Hepatocyte (in vitro differentiated cells): ENCODE data around the gene VPS25.

ENCODE experiments used
- CTCF ChIP-seq: fragments of 200-600 bp; sonication (generic); IDR thresholded peaks from 2 replicates; pipeline ENCODE4 v1.5.1; 2016; ENCODE audit warnings: antibody characterized with exemption, mild to moderate bottlenecking; ENCODE audit not compliant: poor library complexity
- EZH2 ChIP-seq: fragments of 200-600 bp; sonication (generic); IDR thresholded peaks from 2 replicates; pipeline ENCODE4 v1.6.1; 2016; ENCODE audit warnings: antibody characterized with exemption, mild to moderate bottlenecking, borderline replicate concordance

GRCh38 chr17:42779304-42779935 is 6.2 kb downstream of the VPS25 start:
- TF ChIP-seq CTCF (no peak), EZH2 (no peak)
